ENCODE data around the gene PDIA6.

PDIA6 gene

DNA sequence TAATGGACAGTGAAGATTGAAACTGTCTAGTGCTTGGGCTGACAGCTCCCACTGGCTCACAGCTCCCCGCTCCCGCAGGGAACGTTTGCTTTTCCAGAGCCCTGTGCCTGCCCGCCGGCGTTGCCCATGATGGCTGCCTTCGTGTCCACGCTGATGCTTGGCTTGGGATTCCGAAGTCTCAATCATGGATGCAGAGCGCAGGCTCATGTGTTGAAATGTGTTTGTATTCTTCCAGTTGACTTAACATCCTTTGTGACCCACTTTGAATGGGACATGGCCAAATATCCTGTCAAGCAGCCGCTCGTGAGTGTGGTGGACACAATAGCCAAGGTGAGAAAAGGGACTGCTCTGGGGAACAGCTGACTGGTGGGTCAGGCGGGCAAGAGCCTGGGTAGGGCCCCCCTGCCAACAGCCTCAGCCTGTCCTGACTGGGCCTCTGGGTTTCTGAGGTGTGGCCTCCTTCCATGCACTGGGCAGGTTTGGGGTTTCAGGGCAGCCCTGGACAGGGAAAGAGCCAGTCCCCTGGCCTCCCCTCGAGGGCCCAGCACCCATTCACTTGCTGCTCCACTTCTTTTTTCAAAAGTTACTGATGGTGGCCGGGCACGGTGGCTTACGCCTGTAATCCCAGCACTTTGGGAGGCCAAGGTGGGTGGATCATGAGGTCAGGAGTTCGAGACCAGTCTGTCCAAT lies 48.3 kb downstream of the PDIA6 start:
- DNase-seq (ENCODE audit: low read depth in 3 of 3), result no peak

GRCh38 chr2:10763461-10763800 lies 49.2 kb downstream of the PDIA6 start:
- no peak for DNase-seq (ENCODE audit: low read depth in 3 of 3)

GRCh38 chr2:10762651-10763460 lies 49.7 kb downstream of the PDIA6 start:
- DNase-seq (ENCODE audit: low read depth in 3 of 3), result no peak

- DNase-seq (ENCODE audit: low read depth in 3 of 3), result no peak
Observed at GRCh38 chr2:10761591-10761990, 51.0 kb downstream of the PDIA6 start.

- DNase-seq (ENCODE audit: low read depth in 3 of 3), result no peak
Observed at GRCh38 chr2:10760794-10761504, 51.6 kb downstream of the PDIA6 start.

DNA sequence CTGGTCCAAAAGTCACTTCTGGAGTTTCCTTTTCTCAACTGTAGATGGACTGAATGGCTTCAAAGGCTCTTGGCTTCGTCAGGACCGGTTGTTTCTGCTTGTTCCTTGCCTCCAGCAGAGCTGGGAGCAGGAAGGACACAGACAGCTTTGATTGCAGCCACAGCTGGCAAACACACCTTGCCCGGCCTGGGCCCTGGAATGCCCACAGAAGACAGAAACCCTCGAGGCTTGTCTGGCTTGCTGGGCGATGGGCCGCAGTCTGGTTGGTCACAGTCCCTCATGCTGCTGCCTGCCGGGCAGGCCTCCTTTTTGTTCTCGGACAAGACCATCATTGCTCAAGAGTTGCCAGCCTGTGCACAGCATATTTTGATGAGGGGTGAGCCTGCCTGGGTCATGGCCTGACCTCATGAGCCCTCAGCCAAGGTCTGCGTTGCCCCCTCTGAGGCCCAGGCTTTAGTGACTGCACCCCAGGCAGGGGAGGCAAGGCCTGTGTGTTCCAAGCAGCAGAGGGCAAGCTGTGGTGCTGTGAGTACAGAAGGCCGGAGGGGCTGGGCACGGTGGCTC lies 53.4 kb downstream of the PDIA6 start:
- no peak for DNase-seq (ENCODE audit: low read depth in 3 of 3)

- no peak for DNase-seq (ENCODE audit: low read depth in 3 of 3)
Observed at GRCh38 chr2:10757814-10758286, 54.7 kb downstream of the PDIA6 start.

DNA sequence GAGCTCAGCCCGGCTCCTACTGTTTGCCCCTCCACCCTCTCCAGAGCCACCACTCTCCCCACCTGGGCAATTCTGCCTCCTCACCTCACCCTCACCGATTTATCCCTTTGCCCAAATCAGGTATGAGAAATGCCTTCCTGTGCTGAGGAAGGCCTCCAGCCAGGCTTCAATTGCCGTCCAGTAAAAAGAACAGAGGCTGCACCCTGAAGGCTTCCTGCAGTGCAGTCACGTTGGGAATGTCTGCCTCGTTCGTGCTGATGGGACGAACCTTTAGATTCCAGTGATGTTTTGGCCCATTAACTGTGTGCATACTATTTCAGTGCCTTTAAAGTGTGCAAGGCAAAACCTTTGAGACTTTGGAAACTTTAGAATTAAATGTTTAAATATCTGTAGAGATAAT lies 57.0 kb downstream of the PDIA6 start:
- no peak for DNase-seq (ENCODE audit: low read depth in 3 of 3)

DNA sequence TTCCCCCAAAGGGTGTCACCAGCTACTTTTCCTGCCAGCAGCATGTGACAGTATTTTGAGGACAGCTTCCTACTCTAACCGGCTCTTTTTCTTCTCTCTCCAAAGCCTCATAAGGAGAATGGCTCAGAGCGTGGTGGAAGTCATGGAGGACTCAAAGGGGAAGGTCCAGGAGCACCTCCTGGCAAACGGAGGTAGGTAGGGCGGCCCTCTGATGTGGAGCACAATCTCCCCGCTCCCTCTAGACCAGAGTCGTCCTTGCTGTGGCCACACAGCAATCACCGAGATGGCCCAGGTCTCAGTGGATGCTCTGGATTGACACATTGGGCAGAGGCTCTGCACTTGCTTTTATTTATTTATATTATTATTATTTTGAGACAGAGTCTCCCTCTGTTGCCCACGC lies 58.7 kb downstream of the PDIA6 start:
- no peak for DNase-seq (ENCODE audit: low read depth in 3 of 3)

GRCh38 chr2:10753156-10753555 lies 59.4 kb downstream of the PDIA6 start:
- DNase-seq (ENCODE audit: low read depth in 3 of 3), result no peak

DNA sequence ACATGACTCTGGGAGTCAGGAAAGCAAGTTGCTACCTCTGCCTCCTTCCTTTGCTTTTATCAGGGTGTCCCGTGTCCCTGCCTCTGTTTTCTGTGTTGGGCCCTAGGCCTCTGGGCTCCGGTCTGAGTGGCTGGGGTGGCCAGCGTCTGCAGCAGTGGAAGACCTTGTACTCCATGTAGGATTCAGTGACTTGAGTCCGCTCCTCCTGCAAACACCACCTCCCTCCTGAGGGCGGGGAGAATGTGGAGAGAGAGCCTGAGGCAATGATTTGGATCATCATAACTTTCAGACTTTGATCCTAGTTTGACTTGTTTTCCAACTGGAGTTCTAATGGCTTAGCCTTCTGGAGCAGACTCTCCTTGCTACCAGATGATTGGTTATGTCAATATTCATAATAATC lies 60.3 kb downstream of the PDIA6 start:
- no peak for DNase-seq (ENCODE audit: low read depth in 3 of 3)

GRCh38 chr2:10750610-10751009 lies 62.0 kb downstream of the PDIA6 start:
- DNase-seq (ENCODE audit: low read depth in 3 of 3), result no peak

GRCh38 chr2:10742666-10743065 lies 69.9 kb downstream of the PDIA6 start:
- no peak for DNase-seq (ENCODE audit: low read depth in 3 of 3)

- DNase-seq (ENCODE audit: low read depth in 3 of 3), result no peak
Observed at GRCh38 chr2:10741139-10741538, 71.4 kb downstream of the PDIA6 start.

GRCh38 chr2:10740226-10740625 lies 72.4 kb downstream of the PDIA6 start:
- DNase-seq (ENCODE audit: low read depth in 3 of 3), result no peak

DNA sequence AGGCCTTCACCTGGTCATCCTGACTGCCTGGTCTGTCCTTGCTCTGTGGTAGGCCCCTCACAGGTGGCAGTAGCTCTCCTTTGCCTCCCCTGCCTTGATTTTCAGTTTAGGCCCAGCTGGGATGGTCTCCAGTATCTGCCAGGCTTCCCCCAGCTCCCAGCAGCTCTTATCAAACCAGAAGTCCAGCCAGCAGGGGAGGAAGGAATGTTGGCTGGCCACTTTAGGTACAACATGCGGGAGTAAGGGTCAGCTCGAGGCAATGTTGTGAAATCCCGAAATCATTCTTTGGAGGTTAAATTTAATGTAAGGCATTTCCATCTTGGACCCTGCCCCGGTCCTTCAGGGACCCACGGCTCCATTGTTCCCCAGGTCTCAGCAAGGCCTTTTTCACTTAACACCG lies 74.4 kb downstream of the PDIA6 start:
- DNase-seq (ENCODE audit: low read depth in 3 of 3), result no peak

- no peak for DNase-seq (ENCODE audit: low read depth in 3 of 3)
Observed at GRCh38 chr2:10733980-10734379, 78.6 kb downstream of the PDIA6 start.

DNA sequence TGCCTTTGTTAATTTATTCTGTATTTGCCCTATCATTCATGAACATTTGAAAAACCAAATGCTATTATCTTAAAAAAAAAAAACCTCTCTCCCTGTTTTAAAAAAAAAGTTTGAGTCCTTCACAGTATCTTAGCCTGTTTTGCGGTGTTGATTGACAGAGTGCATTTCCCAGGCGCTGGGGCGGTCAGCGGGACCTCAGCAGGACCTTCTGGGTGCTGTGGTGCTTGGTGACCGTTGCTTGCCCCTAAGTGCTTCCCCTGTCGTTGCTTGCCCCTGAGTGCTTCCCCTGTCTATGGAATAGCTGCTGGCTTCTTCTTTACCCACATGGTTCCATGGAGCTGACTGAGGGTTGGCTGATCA lies 79.0 kb downstream of the PDIA6 start:
- no peak for DNase-seq (ENCODE audit: low read depth in 3 of 3)
